Measurements from ENCODE around the gene PLPP3.

- TF ChIP-seq, protein P1, sequence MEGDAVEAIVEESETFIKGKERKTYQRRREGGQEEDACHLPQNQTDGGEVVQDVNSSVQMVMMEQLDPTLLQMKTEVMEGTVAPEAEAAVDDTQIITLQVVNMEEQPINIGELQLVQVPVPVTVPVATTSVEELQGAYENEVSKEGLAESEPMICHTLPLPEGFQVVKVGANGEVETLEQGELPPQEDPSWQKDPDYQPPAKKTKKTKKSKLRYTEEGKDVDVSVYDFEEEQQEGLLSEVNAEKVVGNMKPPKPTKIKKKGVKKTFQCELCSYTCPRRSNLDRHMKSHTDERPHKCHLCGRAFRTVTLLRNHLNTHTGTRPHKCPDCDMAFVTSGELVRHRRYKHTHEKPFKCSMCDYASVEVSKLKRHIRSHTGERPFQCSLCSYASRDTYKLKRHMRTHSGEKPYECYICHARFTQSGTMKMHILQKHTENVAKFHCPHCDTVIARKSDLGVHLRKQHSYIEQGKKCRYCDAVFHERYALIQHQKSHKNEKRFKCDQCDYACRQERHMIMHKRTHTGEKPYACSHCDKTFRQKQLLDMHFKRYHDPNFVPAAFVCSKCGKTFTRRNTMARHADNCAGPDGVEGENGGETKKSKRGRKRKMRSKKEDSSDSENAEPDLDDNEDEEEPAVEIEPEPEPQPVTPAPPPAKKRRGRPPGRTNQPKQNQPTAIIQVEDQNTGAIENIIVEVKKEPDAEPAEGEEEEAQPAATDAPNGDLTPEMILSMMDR (IDR thresholded peaks at IDR 0.05) = no peak
- TF ChIP-seq RXRA (IDR thresholded peaks at IDR 0.05; ENCODE audit: borderline replicate concordance, low read depth) (no peak), TAF1 (IDR thresholded peaks at IDR 0.05; ENCODE audit: borderline replicate concordance, low read depth, low read length) (no peak), MEF2A (IDR thresholded peaks at IDR 0.05; ENCODE audit: borderline replicate concordance, low read depth) (no peak), ELF1 (IDR thresholded peaks at IDR 0.05) (no peak)
- TF ChIP-seq, protein P2, sequence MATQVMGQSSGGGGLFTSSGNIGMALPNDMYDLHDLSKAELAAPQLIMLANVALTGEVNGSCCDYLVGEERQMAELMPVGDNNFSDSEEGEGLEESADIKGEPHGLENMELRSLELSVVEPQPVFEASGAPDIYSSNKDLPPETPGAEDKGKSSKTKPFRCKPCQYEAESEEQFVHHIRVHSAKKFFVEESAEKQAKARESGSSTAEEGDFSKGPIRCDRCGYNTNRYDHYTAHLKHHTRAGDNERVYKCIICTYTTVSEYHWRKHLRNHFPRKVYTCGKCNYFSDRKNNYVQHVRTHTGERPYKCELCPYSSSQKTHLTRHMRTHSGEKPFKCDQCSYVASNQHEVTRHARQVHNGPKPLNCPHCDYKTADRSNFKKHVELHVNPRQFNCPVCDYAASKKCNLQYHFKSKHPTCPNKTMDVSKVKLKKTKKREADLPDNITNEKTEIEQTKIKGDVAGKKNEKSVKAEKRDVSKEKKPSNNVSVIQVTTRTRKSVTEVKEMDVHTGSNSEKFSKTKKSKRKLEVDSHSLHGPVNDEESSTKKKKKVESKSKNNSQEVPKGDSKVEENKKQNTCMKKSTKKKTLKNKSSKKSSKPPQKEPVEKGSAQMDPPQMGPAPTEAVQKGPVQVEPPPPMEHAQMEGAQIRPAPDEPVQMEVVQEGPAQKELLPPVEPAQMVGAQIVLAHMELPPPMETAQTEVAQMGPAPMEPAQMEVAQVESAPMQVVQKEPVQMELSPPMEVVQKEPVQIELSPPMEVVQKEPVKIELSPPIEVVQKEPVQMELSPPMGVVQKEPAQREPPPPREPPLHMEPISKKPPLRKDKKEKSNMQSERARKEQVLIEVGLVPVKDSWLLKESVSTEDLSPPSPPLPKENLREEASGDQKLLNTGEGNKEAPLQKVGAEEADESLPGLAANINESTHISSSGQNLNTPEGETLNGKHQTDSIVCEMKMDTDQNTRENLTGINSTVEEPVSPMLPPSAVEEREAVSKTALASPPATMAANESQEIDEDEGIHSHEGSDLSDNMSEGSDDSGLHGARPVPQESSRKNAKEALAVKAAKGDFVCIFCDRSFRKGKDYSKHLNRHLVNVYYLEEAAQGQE (IDR thresholded peaks at IDR 0.05; ENCODE audit: low read depth, low read length) = no peak
- TF ChIP-seq, protein P3, sequence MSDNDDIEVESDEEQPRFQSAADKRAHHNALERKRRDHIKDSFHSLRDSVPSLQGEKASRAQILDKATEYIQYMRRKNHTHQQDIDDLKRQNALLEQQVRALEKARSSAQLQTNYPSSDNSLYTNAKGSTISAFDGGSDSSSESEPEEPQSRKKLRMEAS (IDR thresholded peaks at IDR 0.05; ENCODE audit: low read depth) = no peak
These were observed 98.1 kb downstream of the PLPP3 start for GRCh38 chr1:56481140-56481694.

All from SK-N-SH (cell line).